Spleen (tissue), 11 donors: Measurements from ENCODE around the gene RAMP3. TPM values are rescaled to one million over a fixed set of nuclear protein-coding genes. Genes with fewer than 3 reads are reported as not detected.

Experiments
- DNase-seq: peaks from one replicate; pipeline ENCODE4 v3.0.0-alpha.2; 2020
- H3K27ac ChIP-seq, 8 donors: fragments of 200-600 bp; sonication (generic) in 7 of 8; 1 replicate in 4 of 8; 2 replicates in 4 of 8; pipeline versions ENCODE4 v1.5.0 to v1.8.0; 2016 to 2021; ENCODE audit warnings: inconsistent platforms in 4 of 8, mild to moderate bottlenecking in 4 of 8, moderate library complexity in 1 of 8
- H3K27me3 ChIP-seq, 7 donors: fragments of 200-600 bp; sonication (generic) in 6 of 7; replicated peaks in 1 of 7; 1 replicate in 4 of 7; 2 replicates in 3 of 7; pipeline versions ENCODE4 v1.5.0 to v1.8.0; 2016 to 2021; ENCODE audit warnings: inconsistent platforms in 3 of 7, mild to moderate bottlenecking in 1 of 7
- H3K36me3 ChIP-seq, 6 donors: fragments of 200-600 bp; sonication (generic) in 5 of 6; 1 replicate in 4 of 6; 2 replicates in 2 of 6; pipeline versions ENCODE4 v1.5.0 to v1.8.0; 2016 to 2021; ENCODE audit warnings: inconsistent platforms in 2 of 6
- H3K4me1 ChIP-seq, 6 donors: fragments of 200-600 bp; sonication (generic) in 5 of 6; 1 replicate in 3 of 6; 2 replicates in 3 of 6; pipeline versions ENCODE4 v1.5.0 to v1.8.0; 2016 to 2021; ENCODE audit warnings: inconsistent platforms in 3 of 6
- H3K4me3 ChIP-seq, 8 donors: fragments of 200-600 bp; sonication (generic) in 7 of 8; 1 replicate in 4 of 8; 2 replicates in 4 of 8; pipeline versions ENCODE4 v1.5.0 to v1.8.0; 2016 to 2021; ENCODE audit warnings: inconsistent platforms in 4 of 8, mild to moderate bottlenecking in 4 of 8, moderate library complexity in 2 of 8
- H3K9me3 ChIP-seq, 8 donors: fragments of 200-600 bp; sonication (generic) in 7 of 8; 1 replicate in 4 of 8; 2 replicates in 4 of 8; pipeline versions ENCODE4 v1.5.0 to v1.8.0; 2016 to 2021; ENCODE audit warnings: inconsistent platforms in 4 of 8
- CTCF ChIP-seq, 11 experiments: fragments of 200-600 bp in 7 of 11; fragments of 450-650 bp in 4 of 11; sonication (generic) in 4 of 11; IDR thresholded peaks in 8 of 11; conservative IDR thresholded peaks in 3 of 11; 1 replicate in 7 of 11; 2 replicates in 4 of 11; pipeline versions ENCODE4 v1.4.0 to v1.8.0; 2016 to 2021; ENCODE audit warnings: antibody characterized with exemption in 11 of 11, inconsistent platforms in 4 of 11, mild to moderate bottlenecking in 1 of 11
- POLR2A ChIP-seq, 3 donors: fragments of 450-650 bp; IDR thresholded peaks; one replicate each; pipeline ENCODE4 v1.5.1; 2017; ENCODE audit warnings: antibody characterized with exemption in 3 of 3, mild to moderate bottlenecking in 1 of 3
- POLR2AphosphoS5 ChIP-seq, 3 donors: sonication (generic); formaldehyde crosslinking; IDR thresholded peaks; one replicate each; pipeline ENCODE4 v1.5.1; 2017; ENCODE audit warnings: antibody characterized with exemption in 3 of 3
- WGBS, 5 donors: extraction: QIAGEN DNeasy Blood & Tissue Kit in 3 of 5; methylation state at CpG; one replicate each; pipeline versions ENCODE4 v1.1.5 to v1.1.7; 2013 to 2018; 5-methylcytosine and 5-hydroxymethylcytosine counted together
- intact Hi-C: fragments of 100-400 bp; cut with DNase I; formaldehyde crosslinking; loops from one replicate; pipeline ENCODE4 v1.15.0; 2023; ENCODE audit warnings: low total_unique reads
- polyA plus RNA-seq, 3 donors: library from polyadenylated mRNA; stranded (reverse); fragments of 200-250 nt; gene quantifications; one replicate each; pipeline ENCODE4 v1.2.1, GENCODE V29; 2013
- total RNA-seq, 7 donors: library from RNA; depleted of rRNA in 3 of 7; stranded (reverse); fragments of >200 nt in 3 of 7; fragmentation: NEBNext Ultra II Directional in 4 of 7; extraction: Animal tissue kit (Norgen Biotek cat#: 25700) in 4 of 7; gene quantifications; one replicate each; pipeline versions ENCODE4 v1.1.0 to v1.2.1, GENCODE V29; 2016 to 2021
- donor health status: healthy with polysubstance abuse.
- donor health status: DM: no; HTN: no; CAD: no; lungs with moderate emphysema.
- donor health status: DM: no; HTN: no; CAD: no.
- donor health status: Bipolar disorder and iron deficiency.
- donor health status: healthy.
- donor health status: DM: no; HTN: no; CAD: no.
- donor health status: DM: yes; HTN: yes; CAD: no.

Gene RAMP3
- total and polyA plus RNA-seq, 10 donors = 6.3 to 27.8 (median 13.6) TPM

GRCh38 chr7:45217358-45217757 is 59.8 kb downstream of the RAMP3 start:
- H3K36me3 ChIP-seq = no peaks in the 10 kb centered on the region
- H3K27ac ChIP-seq = no peak overlapping the region
- peak; percentile 73 for DNase-seq
- TF ChIP-seq CTCF (IDR thresholded peaks at IDR 0.05 in 8 of 11, conservative IDR thresholded peaks at IDR 0.05 in 3 of 11) (peak in 2 of 11 experiments; percentile 23 to 25), POLR2AphosphoS5 (IDR thresholded peaks at IDR 0.05) (no peak)
- H3K4me1 ChIP-seq = no peaks in the 10 kb centered on the region
- H3K9me3 ChIP-seq = no peaks in the 10 kb centered on the region
- peaks cover 0 to 68% (median 5%) of the 10 kb centered on the region in 7 donors for H3K27me3 ChIP-seq
- intact Hi-C loops = no loop called here
- H3K4me3 ChIP-seq = no peak overlapping the region
- WGBS, 5 donors = 55 to 79% (median 56%) methylated on average over 4 to 6 of the region's 6 CpGs

- Histone ChIP-seq H3K4me1 (no peaks in the 10 kb centered on the region), H3K27ac (no peak overlapping the region), H3K4me3 (no peak overlapping the region), H3K9me3 (no peaks in the 10 kb centered on the region), H3K36me3 (no peaks in the 10 kb centered on the region), H3K27me3 (peaks cover 0 to 53% (median 5%) of the 10 kb centered on the region in 7 donors)
- WGBS, 5 donors = 87 to 95% (median 92%) methylated on average over 12 of the region's 12 CpGs
- intact Hi-C loops = no loop called here
- no peak for DNase-seq
- no peak for TF ChIP-seq POLR2A (IDR thresholded peaks at IDR 0.05)
- TF ChIP-seq POLR2AphosphoS5 (IDR thresholded peaks at IDR 0.05) = no peak
- no peak for TF ChIP-seq CTCF (IDR thresholded peaks at IDR 0.05 in 8 of 11, conservative IDR thresholded peaks at IDR 0.05 in 3 of 11)
Observed at GRCh38 chr7:45219130-45219529, 61.5 kb downstream of the RAMP3 start.

GRCh38 chr7:45219801-45220435 is 62.3 kb downstream of the RAMP3 start:
- no peaks in the 10 kb centered on the region for H3K36me3 ChIP-seq
- DNase-seq = peak; percentile 62
- no peak overlapping the region for H3K27ac ChIP-seq
- peaks cover 0 to 45% (median 5%) of the 10 kb centered on the region in 7 donors for H3K27me3 ChIP-seq
- no peak overlapping the region for H3K4me3 ChIP-seq
- H3K9me3 ChIP-seq = no peaks in the 10 kb centered on the region
- 63 to 71% (median 68%) methylated on average over 8 of the region's 8 CpGs for WGBS, 5 donors
- TF ChIP-seq POLR2A (IDR thresholded peaks at IDR 0.05) (no peak), CTCF (IDR thresholded peaks at IDR 0.05 in 8 of 11, conservative IDR thresholded peaks at IDR 0.05 in 3 of 11) (no peak), POLR2AphosphoS5 (IDR thresholded peaks at IDR 0.05) (no peak)
- no peaks in the 10 kb centered on the region for H3K4me1 ChIP-seq
- intact Hi-C loops = no loop called here

- no peaks in the 10 kb centered on the region for H3K4me1 ChIP-seq
- intact Hi-C loops = no loop called here
- no peak overlapping the region for H3K27ac ChIP-seq
- H3K4me3 ChIP-seq = no peak overlapping the region
- H3K27me3 ChIP-seq = peaks cover 0 to 37% (median 4%) of the 10 kb centered on the region in 7 donors
- no peak for TF ChIP-seq POLR2A (IDR thresholded peaks at IDR 0.05)
- no peak for TF ChIP-seq CTCF (IDR thresholded peaks at IDR 0.05 in 8 of 11, conservative IDR thresholded peaks at IDR 0.05 in 3 of 11)
- no peak for TF ChIP-seq POLR2AphosphoS5 (IDR thresholded peaks at IDR 0.05)
- DNase-seq = no peak
- H3K9me3 ChIP-seq = no peaks in the 10 kb centered on the region
- H3K36me3 ChIP-seq = no peaks in the 10 kb centered on the region
- WGBS, 5 donors = 72 to 79% (median 74%) methylated on average over 11 of the region's 11 CpGs
Observed at GRCh38 chr7:45220846-45221618, 63.4 kb downstream of the RAMP3 start.
